GM12875 (cell line): Measurements from ENCODE around the gene E2F4.

Experiments used
- H3K4me3 ChIP-seq: one replicate; pipeline ENCODE4 v1.5.1; 2011; ENCODE audit warnings: low read depth, low read length, control low read depth
- CTCF ChIP-seq: IDR thresholded peaks from 2 replicates; pipeline ENCODE4 v1.5.1; 2011; ENCODE audit warnings: low read depth, mild to moderate bottlenecking, control low read depth, inconsistent platforms, low read length, moderate library complexity, borderline replicate concordance; ENCODE audit not compliant: insufficient read depth

The E2F4 gene

GRCh38 chr16:67191995-67192681 is at the start of gene E2F4:
TSS of gene E2F4 (plus strand) at chr16:67192155. CDS start at chr16:67192228, 73 bp downstream.
- no peak for TF ChIP-seq CTCF
- H3K4me3 ChIP-seq = peak within 1 kb of the TSS; percentile 82

GRCh38 chr16:67142342-67142741 is 49.6 kb upstream of the E2F4 start:
- no peak for TF ChIP-seq CTCF
- H3K4me3 ChIP-seq = no peak overlapping the region

- no peak overlapping the region for H3K4me3 ChIP-seq
- TF ChIP-seq CTCF = no peak
These were observed 47.0 kb upstream of the E2F4 start for GRCh38 chr16:67144943-67145342.

- H3K4me3 ChIP-seq = no peak overlapping the region
- no peak for TF ChIP-seq CTCF
These were observed 46.2 kb upstream of the E2F4 start for GRCh38 chr16:67145746-67146145.

GRCh38 chr16:67146523-67147357 is 45.2 kb upstream of the E2F4 start:
- 0 out of 2 replicates have a peak, but pooled peaks have one; percentile 10 for TF ChIP-seq CTCF

GRCh38 chr16:67147437-67148140 is 44.4 kb upstream of the E2F4 start:
- no peak for TF ChIP-seq CTCF
- no peak overlapping the region for H3K4me3 ChIP-seq

More at GRCh38 chr16:67146523-67147357, 45.2 kb upstream of the E2F4 start:
- H3K4me3 ChIP-seq = no peak overlapping the region
